Upper lobe of right lung (tissue), 1 donor: ENCODE results near the gene SH3BGR. TPM values are rescaled to one million over a fixed set of nuclear protein-coding genes. Genes with fewer than 3 reads are reported as not detected.
"Not testable (repeated sequence)": the region's sequence is repeated elsewhere in the genome, so short reads cannot be mapped to it uniquely, and the experiment has no call there.

Experiments used
- ATAC-seq: fragments of 200-7000 bp; cut with Tn5 transposase; one replicate; pipeline ENCODE4 v1.9.1; 2020; ENCODE audit warnings: mild to moderate bottlenecking, moderate library complexity
- DNase-seq: peaks from one replicate; pipeline ENCODE4 v3.0.0-alpha.2; 2020
- H3K27ac ChIP-seq: fragments of 200-600 bp; one replicate; pipeline ENCODE4 v1.8.0; 2022
- H3K27me3 ChIP-seq: fragments of 200-600 bp; one replicate; pipeline ENCODE4 v1.8.0; 2022; ENCODE audit warnings: mild to moderate bottlenecking
- H3K36me3 ChIP-seq: fragments of 200-600 bp; one replicate; pipeline ENCODE4 v1.8.0; 2022
- H3K4me1 ChIP-seq: fragments of 200-600 bp; one replicate; pipeline ENCODE4 v1.8.0; 2022
- H3K4me3 ChIP-seq: fragments of 200-600 bp; one replicate; pipeline ENCODE4 v1.8.0; 2022; ENCODE audit warnings: mild to moderate bottlenecking
- H3K9me3 ChIP-seq: fragments of 200-600 bp; one replicate; pipeline ENCODE4 v1.8.0; 2022
- CTCF ChIP-seq: fragments of 200-600 bp; IDR thresholded peaks from one replicate; pipeline ENCODE4 v1.8.0; 2022; ENCODE audit warnings: antibody characterized with exemption
- intact Hi-C: fragments of 100-400 bp; cut with DNase I; formaldehyde crosslinking; loops from one replicate; pipeline ENCODE4 v1.11.0; 2022
- total RNA-seq: library from RNA; stranded (reverse); fragmentation: NEBNext Ultra II Directional; extraction: Animal tissue kit (Norgen Biotek cat#: 25700); gene quantifications from one replicate; pipeline ENCODE4 v1.2.1, GENCODE V29; 2021
- donor health status: DM: no; HTN: yes; CAD: no; lungs with severe emphysema.

The SH3BGR gene
- total RNA-seq, 1 donor from 2014 or later = 3.1 TPM

- ATAC-seq (no peak), DNase-seq (no peak)
- Histone ChIP-seq H3K4me3 (no peak overlapping the region), H3K27ac (no peak overlapping the region), H3K27me3 (no peaks in the 10 kb centered on the region), H3K36me3 (no peaks in the 10 kb centered on the region), H3K4me1 (no peaks in the 10 kb centered on the region), H3K9me3 (no peaks in the 10 kb centered on the region)
- no peak for TF ChIP-seq CTCF
- intact Hi-C loops = no loop called here
These were observed 84.1 kb downstream of the SH3BGR start for GRCh38 chr21:39535646-39536437.

- no peak for ATAC-seq
- DNase-seq = no peak
- no peak overlapping the region for H3K4me3 ChIP-seq
- no peaks in the 10 kb centered on the region for H3K27me3 ChIP-seq
- intact Hi-C loops = no loop called here
- H3K36me3 ChIP-seq = no peaks in the 10 kb centered on the region
- H3K27ac ChIP-seq = no peak overlapping the region
- TF ChIP-seq CTCF = no peak
- no peaks in the 10 kb centered on the region for H3K9me3 ChIP-seq
- no peaks in the 10 kb centered on the region for H3K4me1 ChIP-seq
These were observed 85.1 kb downstream of the SH3BGR start for GRCh38 chr21:39536835-39537234.

- Histone ChIP-seq H3K9me3 (no peaks in the 10 kb centered on the region), H3K36me3 (no peaks in the 10 kb centered on the region), H3K27ac (no peak overlapping the region), H3K4me1 (no peaks in the 10 kb centered on the region), H3K4me3 (no peak overlapping the region), H3K27me3 (no peaks in the 10 kb centered on the region)
- no peak for TF ChIP-seq CTCF
- no peak for ATAC-seq
- intact Hi-C loops = no loop called here
- DNase-seq = no peak
These were observed 85.8 kb downstream of the SH3BGR start for GRCh38 chr21:39537571-39537970.

GRCh38 chr21:39538453-39539042, 86.8 kb downstream of the SH3BGR start:
- no peaks in the 10 kb centered on the region for H3K4me1 ChIP-seq
- no peak overlapping the region for H3K27ac ChIP-seq
- H3K9me3 ChIP-seq = no peaks in the 10 kb centered on the region
- no peaks in the 10 kb centered on the region for H3K27me3 ChIP-seq
- intact Hi-C loops = no loop called here
- DNase-seq = no peak
- no peak for TF ChIP-seq CTCF
- H3K4me3 ChIP-seq = no peak overlapping the region
- no peak for ATAC-seq
- no peaks in the 10 kb centered on the region for H3K36me3 ChIP-seq

- DNase-seq, H3K4me3 ChIP-seq, H3K4me1 ChIP-seq, H3K9me3 ChIP-seq, H3K27ac ChIP-seq, H3K36me3 ChIP-seq, ATAC-seq, intact Hi-C loops, H3K27me3 ChIP-seq: not testable (repeated sequence)
These were observed 88.6 kb downstream of the SH3BGR start for GRCh38 chr21:39540367-39540766.

- no peak for ATAC-seq
- H3K4me3 ChIP-seq = no peak overlapping the region
- H3K27me3 ChIP-seq = no peaks in the 10 kb centered on the region
- no peaks in the 10 kb centered on the region for H3K9me3 ChIP-seq
- TF ChIP-seq CTCF = no peak
- H3K36me3 ChIP-seq = no peaks in the 10 kb centered on the region
- intact Hi-C loops = no loop called here
- no peaks in the 10 kb centered on the region for H3K4me1 ChIP-seq
- H3K27ac ChIP-seq = no peak overlapping the region
- DNase-seq = no peak
These were observed 91.0 kb downstream of the SH3BGR start for GRCh38 chr21:39542736-39543135.
